Peyer's patch (tissue), 4 donors: ENCODE data around the gene SUN5. TPM values are rescaled to one million over a fixed set of nuclear protein-coding genes. Genes with fewer than 3 reads are reported as not detected.
"Not testable (repeated sequence)": the region's sequence is repeated elsewhere in the genome, so short reads cannot be mapped to it uniquely, and the experiment has no call there.

Experiments used
- DNase-seq, 3 donors: peaks; one replicate each; pipeline ENCODE4 v3.0.0-alpha.2; 2017 to 2019
- H3K27ac ChIP-seq, 4 donors: fragments of 200-600 bp; sonication (generic); one replicate each; pipeline ENCODE4 v1.5.1; 2016 to 2019
- H3K27me3 ChIP-seq, 2 donors: fragments of 200-600 bp; sonication (generic); one replicate each; pipeline ENCODE4 v1.5.1; 2019
- H3K36me3 ChIP-seq, 3 donors: fragments of 200-600 bp; sonication (generic); one replicate each; pipeline ENCODE4 v1.5.1; 2016 to 2019
- H3K4me1 ChIP-seq, 4 donors: fragments of 200-600 bp; sonication (generic); one replicate each; pipeline ENCODE4 v1.5.1; 2016 to 2019
- H3K4me3 ChIP-seq, 4 donors: fragments of 200-600 bp; sonication (generic); 1 replicate in 3 of 4; 2 replicates in 1 of 4; pipeline ENCODE4 v1.5.1; 2016 to 2019; ENCODE audit warnings: mild to moderate bottlenecking in 1 of 4
- H3K9me3 ChIP-seq, 4 donors: fragments of 200-600 bp; sonication (generic); one replicate each; pipeline ENCODE4 v1.5.1; 2016 to 2019; ENCODE audit warnings: mild to moderate bottlenecking in 1 of 4
- CTCF ChIP-seq, 6 experiments: fragments of 450-650 bp in 4 of 6; fragments of 200-600 bp in 2 of 6; sonication (generic) in 1 of 6; IDR thresholded peaks; one replicate each; pipeline ENCODE4 v1.5.1; 2017 to 2019; ENCODE audit warnings: antibody characterized with exemption in 6 of 6, mild to moderate bottlenecking in 3 of 6, moderate library complexity in 1 of 6
- POLR2A ChIP-seq, 2 donors: fragments of 450-650 bp; IDR thresholded peaks; one replicate each; pipeline ENCODE4 v1.5.1; 2017; ENCODE audit warnings: antibody characterized with exemption in 2 of 2, mild to moderate bottlenecking in 2 of 2, moderate library complexity in 2 of 2
- total RNA-seq, 4 donors: library from RNA; depleted of rRNA; stranded (reverse); fragments of >200 nt; gene quantifications; one replicate each; pipeline ENCODE4 v1.1.0, GENCODE V29; 2016

Gene SUN5
- total RNA-seq, 4 donors from 2014 or later = not detected

GRCh38 chr20:32960849-32961731, 43.1 kb downstream of the SUN5 start:
- no peaks in the 10 kb centered on the region for H3K36me3 ChIP-seq
- no peak overlapping the region for H3K4me3 ChIP-seq
- TF ChIP-seq POLR2A (IDR thresholded peaks at IDR 0.05) = no peak
- no peak for TF ChIP-seq CTCF (IDR thresholded peaks at IDR 0.05)
- peak in 1 of 3 donors; percentile 42 for DNase-seq
- no peak overlapping the region for H3K27ac ChIP-seq
- peaks cover 0 to 4% (median 0%) of the 10 kb centered on the region in 4 donors for H3K4me1 ChIP-seq
- no peaks in the 10 kb centered on the region for H3K27me3 ChIP-seq
- H3K9me3 ChIP-seq = peaks cover 0 to 6% (median 1%) of the 10 kb centered on the region in 4 donors

- Histone ChIP-seq H3K4me1 (no peaks in the 10 kb centered on the region), H3K27ac (no peak overlapping the region), H3K9me3 (peaks cover 0 to 6% (median 1%) of the 10 kb centered on the region in 4 donors), H3K27me3 (no peaks in the 10 kb centered on the region), H3K36me3 (no peaks in the 10 kb centered on the region), H3K4me3 (no peak overlapping the region)
- no peak for DNase-seq
- TF ChIP-seq CTCF (IDR thresholded peaks at IDR 0.05) (no peak), POLR2A (IDR thresholded peaks at IDR 0.05) (no peak)
These were observed 44.1 kb downstream of the SUN5 start for GRCh38 chr20:32960222-32960518.

DNA sequence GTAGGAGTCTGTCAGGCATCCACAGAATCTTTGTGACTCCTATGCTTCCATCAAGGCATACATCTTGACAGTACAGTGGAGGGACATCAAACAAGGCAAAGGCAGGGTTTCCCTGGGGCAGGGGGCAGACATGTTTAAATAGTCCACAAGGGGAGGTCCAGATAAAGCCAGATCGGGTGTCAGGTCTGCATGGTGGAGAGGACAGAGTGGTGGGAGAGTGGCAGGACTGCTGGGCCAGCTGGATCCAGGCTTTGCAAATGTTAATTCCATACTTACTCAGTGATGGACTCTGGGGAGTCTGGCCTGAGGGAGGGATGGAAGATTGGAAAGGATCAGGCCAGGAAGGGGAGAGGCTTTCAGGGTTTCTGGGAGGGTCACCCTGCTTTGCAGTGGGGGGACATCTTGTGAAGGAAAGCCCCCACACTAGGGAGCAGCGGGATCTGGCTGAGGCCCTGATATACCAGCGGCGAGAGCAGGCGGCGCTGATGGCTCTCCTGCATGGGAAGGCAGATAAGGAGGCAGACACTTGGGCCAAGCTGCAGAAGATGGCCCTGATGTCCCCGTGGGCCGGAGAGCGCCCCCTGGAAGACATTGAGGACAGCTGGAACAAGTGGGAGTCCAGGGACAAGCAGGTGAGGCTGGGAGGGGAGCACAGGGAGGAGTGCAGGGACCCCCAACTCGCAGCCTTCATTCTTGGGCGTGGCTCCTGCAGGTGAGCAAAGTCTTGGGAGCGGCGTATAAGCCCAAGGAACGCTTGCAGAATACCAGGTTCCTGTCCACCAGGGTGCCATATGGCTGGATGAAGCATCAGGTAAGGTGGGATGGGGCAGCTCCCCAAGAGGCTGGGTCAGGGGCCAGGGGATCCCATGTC, 44.6 kb downstream of the SUN5 start:
- DNase-seq = no peak
- Histone ChIP-seq H3K4me1 (no peaks in the 10 kb centered on the region), H3K4me3 (no peak overlapping the region), H3K27me3 (no peaks in the 10 kb centered on the region), H3K36me3 (no peaks in the 10 kb centered on the region), H3K9me3 (peaks cover 0 to 6% (median 1%) of the 10 kb centered on the region in 4 donors), H3K27ac (no peak overlapping the region)
- TF ChIP-seq POLR2A (IDR thresholded peaks at IDR 0.05) = no peak
- TF ChIP-seq CTCF (IDR thresholded peaks at IDR 0.05) = no peak

DNA sequence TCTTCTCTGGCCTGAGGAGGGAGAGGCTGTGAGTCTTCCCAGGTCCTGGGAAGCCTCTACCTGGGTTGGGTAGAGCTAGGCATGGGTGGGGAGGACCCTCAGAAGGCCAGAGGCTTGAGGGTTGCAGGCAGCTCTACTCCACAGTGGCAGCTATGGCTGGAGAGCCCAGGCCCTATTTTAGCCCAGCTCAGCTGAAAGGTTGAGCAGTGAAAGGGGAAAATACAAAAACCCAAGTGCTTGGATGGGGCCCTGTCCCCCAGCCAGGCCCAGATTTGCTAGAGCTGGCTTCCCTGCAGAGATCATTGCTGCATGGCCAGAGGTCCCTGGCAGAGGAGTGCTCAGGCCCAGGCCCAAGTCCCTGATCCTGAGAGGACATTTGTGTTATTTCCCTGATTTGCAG, 45.7 kb downstream of the SUN5 start:
- no peak for TF ChIP-seq CTCF (IDR thresholded peaks at IDR 0.05)
- no peak for TF ChIP-seq POLR2A (IDR thresholded peaks at IDR 0.05)
- Histone ChIP-seq H3K4me3 (no peak overlapping the region), H3K36me3 (no peaks in the 10 kb centered on the region), H3K27ac (no peak overlapping the region), H3K27me3 (no peaks in the 10 kb centered on the region), H3K4me1 (no peaks in the 10 kb centered on the region), H3K9me3 (peaks cover 0 to 6% (median 1%) of the 10 kb centered on the region in 4 donors)
- no peak for DNase-seq

- Histone ChIP-seq H3K27me3 (no peaks in the 10 kb centered on the region), H3K4me1 (no peaks in the 10 kb centered on the region), H3K27ac (no peak overlapping the region), H3K9me3 (peaks cover 0 to 6% (median 1%) of the 10 kb centered on the region in 4 donors), H3K4me3 (no peak overlapping the region), H3K36me3 (no peaks in the 10 kb centered on the region)
- no peak for TF ChIP-seq CTCF (IDR thresholded peaks at IDR 0.05)
- TF ChIP-seq POLR2A (IDR thresholded peaks at IDR 0.05) = no peak
- DNase-seq = no peak
These were observed 46.8 kb downstream of the SUN5 start for GRCh38 chr20:32957459-32957858.

DNA sequence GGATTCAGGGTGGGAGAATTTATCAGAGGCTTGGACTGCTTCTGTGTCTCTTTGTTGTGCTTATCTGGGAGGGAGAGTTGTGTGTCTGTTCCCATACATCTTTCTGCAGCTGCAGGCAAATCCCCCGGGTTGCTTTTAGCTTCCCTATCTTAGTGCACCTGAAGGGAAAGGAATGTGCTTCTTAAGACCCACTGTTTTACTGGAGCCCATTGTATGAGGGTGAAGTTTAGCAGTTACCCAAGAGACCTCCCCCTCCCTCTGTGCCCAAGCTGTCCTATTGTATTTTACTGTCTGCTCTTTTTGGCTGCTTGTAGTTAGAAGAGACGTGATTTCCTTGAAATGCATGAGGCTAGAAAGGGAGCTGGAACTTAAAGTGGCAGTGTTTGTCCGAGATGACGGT, 53.7 kb downstream of the SUN5 start:
- not testable (repeated sequence) for H3K27me3 ChIP-seq, DNase-seq, H3K9me3 ChIP-seq, H3K4me1 ChIP-seq, H3K27ac ChIP-seq, H3K36me3 ChIP-seq, H3K4me3 ChIP-seq
